ENCODE data around the gene AGBL4.

Gene AGBL4

DNA sequence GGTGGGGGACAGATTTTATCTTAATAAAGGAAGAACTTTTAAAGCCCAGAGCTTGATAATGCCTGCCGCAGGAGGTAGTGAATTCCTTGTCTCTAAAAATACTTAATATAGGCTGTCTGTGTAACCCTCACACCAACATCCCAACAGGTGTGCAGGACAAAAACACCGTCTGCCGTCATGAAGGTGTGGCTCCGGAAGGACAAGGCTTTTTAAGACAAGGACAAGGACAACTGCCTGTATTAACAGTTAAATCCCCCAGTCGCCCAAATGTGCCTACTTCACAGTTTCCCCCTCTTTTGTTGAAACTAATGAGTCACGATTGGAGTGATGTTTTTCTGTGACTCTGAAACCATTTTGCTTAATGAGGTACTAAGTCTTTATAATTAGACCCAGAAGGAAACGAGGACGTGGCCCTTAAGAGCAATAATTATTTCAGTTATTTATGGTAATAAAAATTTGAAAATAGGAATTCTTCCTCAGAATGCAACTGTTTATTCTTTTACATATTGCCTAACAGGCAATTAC, 1524.5 kb downstream of the AGBL4 start:
- Histone ChIP-seq H3K4me3 (no peak overlapping the region), H3K9ac (ENCODE audit: insufficient read length) (no peak overlapping the region), H3K36me3 (ENCODE audit: insufficient read depth, low read length) (no peaks in the 10 kb centered on the region), H3K9me3 (ENCODE audit: low read depth, low read length) (no peaks in the 10 kb centered on the region), H3K27ac (no peak overlapping the region)
- no peak for DNase-seq (ENCODE audit: low read depth, low spot score)
- no peak for TF ChIP-seq POLR2AphosphoS5 (IDR thresholded peaks at IDR 0.05; ENCODE audit: borderline replicate concordance, low read depth, low read length)
- TF ChIP-seq FOXP2 (optimal IDR thresholded peaks at IDR 0.05; ENCODE audit: control extremely low read depth, extremely low read length, insufficient read depth), result no peak
- no peak for TF ChIP-seq EZH2 (IDR thresholded peaks at IDR 0.05)

DNA sequence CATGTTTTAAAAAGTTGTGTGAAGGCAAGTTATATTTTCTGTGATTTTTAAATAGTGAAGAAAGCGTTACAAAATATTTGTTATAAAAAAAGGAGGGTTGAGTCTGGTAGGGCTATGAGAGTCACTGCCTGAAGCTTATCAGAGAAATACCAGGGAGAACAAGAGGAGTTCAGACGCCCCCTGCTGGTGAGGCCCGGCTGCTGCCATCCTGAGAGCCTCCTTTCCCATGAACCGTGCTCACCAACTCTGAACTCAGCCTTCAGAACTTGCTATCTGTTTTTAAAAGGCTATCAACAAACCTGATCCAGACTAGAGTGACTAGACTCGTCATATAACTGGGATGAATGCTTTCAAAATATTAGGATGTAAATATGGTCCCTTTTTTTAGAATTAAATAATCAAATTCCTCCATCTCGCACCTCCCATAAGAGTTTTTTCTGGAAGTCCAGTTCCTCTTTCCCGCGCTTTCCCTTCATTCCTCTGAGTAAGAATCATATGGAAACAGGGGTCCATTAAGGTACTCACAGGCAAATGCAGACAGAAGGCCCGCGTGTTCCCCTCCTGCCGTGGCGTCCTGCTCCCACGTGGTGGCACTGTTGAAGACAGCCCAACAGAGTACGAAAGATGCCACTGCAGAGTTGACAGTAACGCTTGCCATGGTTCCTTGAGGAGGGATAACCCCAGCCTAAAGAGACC, 1525.5 kb downstream of the AGBL4 start:
- Histone ChIP-seq H3K4me3 (no peak overlapping the region), H3K27ac (no peak overlapping the region), H3K9ac (ENCODE audit: insufficient read length) (peak overlapping the region; percentile 17), H3K9me3 (ENCODE audit: low read depth, low read length) (no peaks in the 10 kb centered on the region), H3K36me3 (ENCODE audit: insufficient read depth, low read length) (no peaks in the 10 kb centered on the region)
- DNase-seq (ENCODE audit: low read depth, low spot score), result no peak
- no peak for TF ChIP-seq POLR2AphosphoS5 (IDR thresholded peaks at IDR 0.05; ENCODE audit: borderline replicate concordance, low read depth, low read length)
- TF ChIP-seq EZH2 (IDR thresholded peaks at IDR 0.05), result no peak
- no peak for TF ChIP-seq FOXP2 (optimal IDR thresholded peaks at IDR 0.05; ENCODE audit: control extremely low read depth, extremely low read length, insufficient read depth)

DNA sequence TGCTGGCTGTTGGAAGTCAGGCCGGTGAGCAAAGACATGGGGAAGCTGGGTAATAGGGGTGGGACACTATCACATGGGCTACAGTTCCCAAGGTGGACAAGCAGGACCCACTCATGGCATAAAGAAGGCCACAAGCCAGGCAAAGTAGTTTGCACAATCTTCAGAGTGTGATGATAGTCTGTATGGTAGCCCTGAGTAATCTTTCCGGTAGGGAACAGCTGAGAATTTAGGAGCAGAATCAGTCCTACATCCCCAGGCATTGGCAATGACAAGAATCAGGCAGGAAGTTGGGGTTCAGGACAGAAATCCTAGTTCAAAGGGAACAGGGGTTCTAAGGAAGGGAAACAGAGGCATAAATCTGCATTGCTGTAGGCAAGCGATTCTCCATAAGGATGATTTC, 1527.8 kb downstream of the AGBL4 start:
- Histone ChIP-seq H3K9ac (ENCODE audit: insufficient read length) (no peak overlapping the region), H3K9me3 (ENCODE audit: low read depth, low read length) (no peaks in the 10 kb centered on the region), H3K27ac (no peak overlapping the region), H3K36me3 (ENCODE audit: insufficient read depth, low read length) (no peaks in the 10 kb centered on the region), H3K4me3 (no peak overlapping the region)
- DNase-seq (ENCODE audit: low read depth, low spot score), result no peak
- TF ChIP-seq POLR2AphosphoS5 (IDR thresholded peaks at IDR 0.05; ENCODE audit: borderline replicate concordance, low read depth, low read length) (no peak), EZH2 (IDR thresholded peaks at IDR 0.05) (no peak), FOXP2 (optimal IDR thresholded peaks at IDR 0.05; ENCODE audit: control extremely low read depth, extremely low read length, insufficient read depth) (no peak)

DNA sequence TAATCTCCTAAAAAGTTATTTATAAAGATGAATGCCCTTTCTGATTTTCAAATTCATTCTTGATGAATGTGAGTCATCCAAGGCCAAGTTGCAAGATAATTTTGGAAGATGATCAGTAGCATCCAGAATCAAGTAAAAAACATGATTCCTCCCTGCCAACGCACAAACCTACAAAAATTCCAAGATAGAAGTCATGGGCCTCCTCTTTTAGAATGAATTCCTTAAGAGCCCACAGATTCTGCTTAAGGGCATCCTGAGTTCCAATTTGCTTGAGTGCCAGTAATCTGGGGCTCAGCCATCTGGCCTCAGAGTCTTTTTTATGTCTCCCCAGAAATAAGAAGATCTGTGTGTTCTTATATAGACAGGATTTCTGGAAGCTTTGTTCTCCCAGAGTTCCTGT, 1528.6 kb downstream of the AGBL4 start:
- DNase-seq (ENCODE audit: low read depth, low spot score), result no peak
- no peak overlapping the region for H3K4me3 ChIP-seq
- TF ChIP-seq POLR2AphosphoS5 (IDR thresholded peaks at IDR 0.05; ENCODE audit: borderline replicate concordance, low read depth, low read length), result no peak
- TF ChIP-seq EZH2 (IDR thresholded peaks at IDR 0.05), result no peak
- no peak for TF ChIP-seq FOXP2 (optimal IDR thresholded peaks at IDR 0.05; ENCODE audit: control extremely low read depth, extremely low read length, insufficient read depth)
- H3K9me3 ChIP-seq (ENCODE audit: low read depth, low read length), result no peaks in the 10 kb centered on the region
- no peak overlapping the region for H3K9ac ChIP-seq (ENCODE audit: insufficient read length)
- H3K27ac ChIP-seq, result peak overlapping the region; percentile 85; the same call in 1 of the 2 replicates
- H3K36me3 ChIP-seq (ENCODE audit: insufficient read depth, low read length), result no peaks in the 10 kb centered on the region

DNA sequence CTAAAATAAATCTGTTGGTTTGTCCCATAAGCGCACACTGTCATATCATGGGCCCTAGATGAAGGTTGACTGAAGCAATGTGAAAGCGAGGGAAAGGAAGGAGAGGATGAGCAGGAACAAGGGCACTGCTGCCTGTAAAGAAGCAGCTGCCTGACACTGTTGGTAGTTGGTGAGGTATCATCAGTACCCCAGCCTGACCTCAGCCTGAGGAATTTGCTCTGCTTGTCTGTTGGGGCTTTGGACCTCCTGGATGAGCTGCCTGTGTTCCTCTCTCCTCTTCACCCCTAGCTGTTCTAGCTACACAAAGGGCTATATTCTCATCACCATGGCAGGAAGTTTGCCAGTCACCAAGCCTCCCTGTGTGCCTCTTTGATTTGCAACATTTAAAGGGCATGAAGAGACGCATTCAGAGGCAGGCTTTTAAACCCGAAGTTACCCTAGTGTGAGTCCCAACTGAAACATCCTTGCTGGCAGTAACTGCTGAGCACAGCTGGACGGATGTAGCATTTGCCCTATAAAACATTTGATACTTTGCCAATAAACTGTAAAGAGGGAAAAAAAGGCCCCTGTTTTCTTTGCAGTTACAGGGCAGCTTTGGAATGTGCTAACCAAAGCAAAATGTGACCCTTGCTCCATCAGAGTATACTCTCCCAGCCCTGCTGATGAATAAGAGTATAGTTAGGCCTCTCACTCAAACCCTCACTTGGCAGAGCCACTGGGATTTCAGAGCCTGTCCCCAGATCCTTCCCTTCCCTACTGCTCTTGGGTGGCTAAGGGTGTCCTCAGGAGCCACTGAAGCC, 1529.6 kb downstream of the AGBL4 start:
- no peak for TF ChIP-seq FOXP2 (optimal IDR thresholded peaks at IDR 0.05; ENCODE audit: control extremely low read depth, extremely low read length, insufficient read depth)
- peak; percentile 40; the same call in 1 of the 2 replicates for TF ChIP-seq POLR2AphosphoS5 (IDR thresholded peaks at IDR 0.05; ENCODE audit: borderline replicate concordance, low read depth, low read length)
- Histone ChIP-seq H3K36me3 (ENCODE audit: insufficient read depth, low read length) (no peaks in the 10 kb centered on the region), H3K4me3 (peak overlapping the region; percentile 58), H3K9ac (ENCODE audit: insufficient read length) (no peak overlapping the region), H3K27ac (peak overlapping the region; percentile 85), H3K9me3 (ENCODE audit: low read depth, low read length) (no peaks in the 10 kb centered on the region)
- peak; percentile 57 for DNase-seq (ENCODE audit: low read depth, low spot score)

DNA sequence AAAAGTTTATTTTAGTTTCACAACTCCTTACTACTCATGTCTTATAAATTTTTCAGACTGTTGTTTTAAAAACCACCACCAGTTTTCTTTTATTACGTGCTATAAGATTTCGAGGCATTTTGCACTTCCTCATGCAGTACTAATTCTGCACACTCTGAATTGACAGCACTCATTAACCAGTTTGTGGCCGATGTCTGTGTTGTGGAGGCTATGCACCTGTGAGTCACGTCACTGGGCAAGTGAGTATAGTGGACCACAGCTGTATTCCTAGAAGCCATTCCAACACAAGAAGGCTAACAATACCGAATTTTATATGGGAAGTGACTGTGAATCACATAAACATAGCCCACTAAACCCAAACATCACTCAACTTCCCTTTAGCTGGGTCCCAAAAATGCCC, 1530.7 kb downstream of the AGBL4 start:
- Histone ChIP-seq H3K27ac (no peak overlapping the region), H3K36me3 (ENCODE audit: insufficient read depth, low read length) (no peaks in the 10 kb centered on the region), H3K9me3 (ENCODE audit: low read depth, low read length) (no peaks in the 10 kb centered on the region), H3K4me3 (no peak overlapping the region), H3K9ac (ENCODE audit: insufficient read length) (no peak overlapping the region)
- no peak for DNase-seq (ENCODE audit: low read depth, low spot score)
- TF ChIP-seq POLR2AphosphoS5 (IDR thresholded peaks at IDR 0.05; ENCODE audit: borderline replicate concordance, low read depth, low read length) (no peak), EZH2 (IDR thresholded peaks at IDR 0.05) (no peak), FOXP2 (optimal IDR thresholded peaks at IDR 0.05; ENCODE audit: control extremely low read depth, extremely low read length, insufficient read depth) (no peak)

DNA sequence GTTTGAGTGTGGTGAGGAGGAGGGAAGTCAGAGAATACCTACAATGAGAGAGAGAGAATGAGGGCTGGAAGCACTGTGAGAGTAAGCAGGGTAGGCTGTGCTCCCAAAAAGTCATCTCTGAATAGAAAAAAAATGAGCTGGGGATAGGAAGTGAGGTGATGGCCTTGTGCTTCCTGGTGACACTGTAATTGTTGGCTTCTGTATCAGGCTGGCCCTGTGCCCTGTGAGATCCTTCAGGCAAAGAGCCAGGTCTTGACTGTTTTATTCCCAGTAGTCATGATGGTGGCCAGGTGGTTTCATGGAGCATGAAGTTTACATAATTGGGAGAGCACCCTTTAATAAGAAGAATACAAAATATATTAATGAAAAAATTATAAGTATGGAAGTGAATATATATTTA, 1531.4 kb downstream of the AGBL4 start:
- Histone ChIP-seq H3K4me3 (no peak overlapping the region), H3K9ac (ENCODE audit: insufficient read length) (no peak overlapping the region), H3K36me3 (ENCODE audit: insufficient read depth, low read length) (no peaks in the 10 kb centered on the region), H3K9me3 (ENCODE audit: low read depth, low read length) (no peaks in the 10 kb centered on the region), H3K27ac (no peak overlapping the region)
- DNase-seq (ENCODE audit: low read depth, low spot score), result no peak
- no peak for TF ChIP-seq FOXP2 (optimal IDR thresholded peaks at IDR 0.05; ENCODE audit: control extremely low read depth, extremely low read length, insufficient read depth)
- no peak for TF ChIP-seq POLR2AphosphoS5 (IDR thresholded peaks at IDR 0.05; ENCODE audit: borderline replicate concordance, low read depth, low read length)
- no peak for TF ChIP-seq EZH2 (IDR thresholded peaks at IDR 0.05)

DNA sequence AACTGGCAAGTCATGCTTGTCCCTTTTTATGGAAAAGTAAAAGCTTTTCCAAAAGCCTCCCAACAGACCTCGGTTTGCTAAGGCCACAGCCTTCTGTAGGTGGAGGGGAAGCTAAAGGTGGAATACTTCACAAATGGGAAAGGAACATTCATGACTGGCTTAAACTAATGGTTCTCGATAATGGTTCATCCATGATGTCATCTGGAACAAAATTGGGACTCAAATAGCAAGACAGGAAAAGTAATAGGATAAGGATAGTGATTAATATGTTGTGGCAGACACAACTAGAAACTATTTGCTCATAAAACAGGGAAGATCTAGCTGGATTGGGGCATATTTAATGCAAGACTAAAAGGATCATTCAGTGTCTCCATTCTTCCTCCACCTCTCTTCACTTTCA, 1535.0 kb downstream of the AGBL4 start:
- Histone ChIP-seq H3K9me3 (ENCODE audit: low read depth, low read length) (no peaks in the 10 kb centered on the region), H3K36me3 (ENCODE audit: insufficient read depth, low read length) (no peaks in the 10 kb centered on the region), H3K9ac (ENCODE audit: insufficient read length) (no peak overlapping the region), H3K4me3 (no peak overlapping the region), H3K27ac (no peak overlapping the region)
- DNase-seq (ENCODE audit: low read depth, low spot score), result no peak
- TF ChIP-seq EZH2 (IDR thresholded peaks at IDR 0.05), result no peak
- TF ChIP-seq POLR2AphosphoS5 (IDR thresholded peaks at IDR 0.05; ENCODE audit: borderline replicate concordance, low read depth, low read length), result no peak
- TF ChIP-seq FOXP2 (optimal IDR thresholded peaks at IDR 0.05; ENCODE audit: control extremely low read depth, extremely low read length, insufficient read depth), result no peak

Data from SK-N-MC (cell line).